RWPE1 (cell line): Measurements from ENCODE around the gene DENND1C.
"Not testable (repeated sequence)": the region's sequence is repeated elsewhere in the genome, so short reads cannot be mapped to it uniquely, and the experiment has no call there.

Experiments used
- CTCF ChIA-PET: fragments of 350-600 bp; sonication (Branson Sonifier 250); formaldehyde crosslinking; extraction: SDS; loops from one replicate; lab custom pipeline; 2021; lab: Yijun Ruan, JAX
- POLR2A ChIA-PET: fragments of 400-600 bp; formaldehyde crosslinking; extraction: SDS; loops from one replicate; lab custom pipeline; 2020; ENCODE audit warnings: antibody characterized with exemption; ENCODE audit not compliant: low non-redundant PET; lab: Yijun Ruan, JAX
- DNase-seq: peaks from one replicate; pipeline ENCODE4 v3.0.0; 2012; ENCODE audit warnings: low spot score
- H3K27ac ChIP-seq: fragments of 450-650 bp; 2 replicates; pipeline ENCODE4 v1.5.1; 2017
- CTCF ChIP-seq: fragments of 450-650 bp; conservative IDR thresholded peaks from 2 replicates; pipeline ENCODE4 v1.5.1; 2017; ENCODE audit warnings: low read depth, mild to moderate bottlenecking

DENND1C gene

DNA sequence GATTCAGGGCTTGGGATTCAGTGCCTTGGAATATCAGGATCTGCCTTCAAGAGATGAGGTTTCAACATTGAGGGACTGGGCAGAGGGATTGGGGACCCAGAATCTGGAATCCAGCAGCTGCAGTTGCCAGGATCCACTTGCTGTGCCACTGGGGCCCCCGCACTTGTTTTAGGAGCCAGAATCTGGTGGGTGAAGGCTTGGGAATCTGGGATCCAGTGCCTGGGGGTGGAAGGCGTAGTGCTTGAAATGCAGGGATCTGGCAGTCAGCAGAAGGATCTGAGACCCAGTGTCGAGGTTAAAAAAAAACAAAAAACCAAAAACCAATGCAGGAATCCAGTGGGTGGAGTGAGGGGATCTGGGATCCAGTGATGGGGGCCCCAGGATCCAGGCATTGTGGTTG lies 40.7 kb downstream of the DENND1C start:
- ChIA-PET POLR2A (no interaction called here), CTCF (no interaction called here)
- TF ChIP-seq CTCF, result no peak
- H3K27ac ChIP-seq, result no peak overlapping the region
- no peak for DNase-seq

DNA sequence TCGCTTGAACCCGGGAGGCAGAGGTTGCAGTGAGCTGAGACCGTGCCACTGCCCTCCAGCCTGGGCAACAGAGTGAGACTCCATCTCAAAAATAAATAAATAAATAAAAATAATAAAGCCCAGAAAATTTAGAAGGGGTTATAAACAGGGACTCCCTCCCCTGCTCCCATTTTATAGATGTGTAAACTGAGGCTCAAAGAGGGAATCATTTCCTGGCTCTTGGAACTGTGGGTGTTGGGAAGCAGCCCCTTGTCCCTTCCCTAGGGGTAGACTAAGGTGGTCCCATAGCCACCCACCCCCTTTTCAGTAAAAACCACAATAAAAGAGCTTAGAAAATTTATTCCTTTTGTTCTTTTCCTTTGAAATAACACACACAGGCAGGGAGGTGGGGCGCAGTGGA lies 41.8 kb downstream of the DENND1C start:
- H3K27ac ChIP-seq, result no peak overlapping the region
- no peak for DNase-seq
- TF ChIP-seq CTCF, result no peak
- ChIA-PET POLR2A (no interaction called here), CTCF (no interaction called here)

GRCh38 chr19:6433663-6434062 lies 47.9 kb downstream of the DENND1C start, which contains the start of gene SLC25A41:
SLC25A41 (minus strand) TSS chr19:6433763; CDS start chr19:6433693, 70 bp downstream.
- POLR2A ChIA-PET, result no interaction called here
- CTCF ChIA-PET, result no interaction called here
- TF ChIP-seq CTCF, result no peak
- no peak within 1 kb of the TSS for H3K27ac ChIP-seq
- DNase-seq, result no peak

DNA sequence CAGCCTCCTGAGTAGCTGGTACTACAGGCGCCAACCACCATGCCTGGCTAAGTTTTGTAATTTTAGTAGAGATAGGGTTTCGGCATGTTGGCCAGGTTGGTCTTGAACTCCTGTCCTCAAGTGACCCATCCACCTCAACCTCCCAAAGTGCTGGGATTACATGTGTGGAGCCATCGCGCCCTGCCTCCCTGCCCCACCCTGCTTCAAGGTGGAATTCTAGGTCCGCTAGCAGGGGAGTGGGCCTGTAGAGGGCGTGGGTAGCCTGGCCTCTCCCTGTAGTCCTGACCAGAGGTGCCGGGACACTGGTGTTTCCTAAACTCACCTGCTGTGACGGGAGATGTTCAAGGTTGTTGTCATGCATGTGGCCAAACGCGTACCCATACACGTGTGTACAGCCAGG lies 48.4 kb downstream of the DENND1C start:
- no peak for DNase-seq
- ChIA-PET POLR2A (no interaction called here), CTCF (no interaction called here)
- no peak for TF ChIP-seq CTCF
- no peak overlapping the region for H3K27ac ChIP-seq

GRCh38 chr19:6431891-6432290 lies 49.7 kb downstream of the DENND1C start:
- ChIA-PET POLR2A (no interaction called here), CTCF (no interaction called here)
- no peak for TF ChIP-seq CTCF
- H3K27ac ChIP-seq, result no peak overlapping the region
- no peak for DNase-seq

GRCh38 chr19:6429419-6430221 lies 52.0 kb downstream of the DENND1C start:
- no peak for DNase-seq
- ChIA-PET CTCF (interaction anchor here (0.6 kb wide), 1 partner anchor 454 kb away, joined by 3 read pairs; no protein-coding TSS in a partner anchor), POLR2A (no interaction called here)
- no peak overlapping the region for H3K27ac ChIP-seq
- no peak for TF ChIP-seq CTCF

GRCh38 chr19:6428692-6429418 lies 52.7 kb downstream of the DENND1C start:
- CTCF ChIA-PET, H3K27ac ChIP-seq, POLR2A ChIA-PET, DNase-seq: not testable (repeated sequence)
